GM18520 (cell line): ENCODE measurements around the gene TOR4A.
A peak's percentile ranks its signal among the peaks of the same experiment; 100 is the strongest.

ENCODE experiments used
- ATAC-seq: cut with Tn5 transposase; IDR thresholded peaks from one replicate; pipeline ENCODE4 v1.9.1; 2021; ENCODE audit not compliant: unreplicated experiment

TOR4A gene

GRCh38 chr9:137293094-137293481 is 15.6 kb downstream of the TOR4A start:
- ATAC-seq, result no peak

DNA sequence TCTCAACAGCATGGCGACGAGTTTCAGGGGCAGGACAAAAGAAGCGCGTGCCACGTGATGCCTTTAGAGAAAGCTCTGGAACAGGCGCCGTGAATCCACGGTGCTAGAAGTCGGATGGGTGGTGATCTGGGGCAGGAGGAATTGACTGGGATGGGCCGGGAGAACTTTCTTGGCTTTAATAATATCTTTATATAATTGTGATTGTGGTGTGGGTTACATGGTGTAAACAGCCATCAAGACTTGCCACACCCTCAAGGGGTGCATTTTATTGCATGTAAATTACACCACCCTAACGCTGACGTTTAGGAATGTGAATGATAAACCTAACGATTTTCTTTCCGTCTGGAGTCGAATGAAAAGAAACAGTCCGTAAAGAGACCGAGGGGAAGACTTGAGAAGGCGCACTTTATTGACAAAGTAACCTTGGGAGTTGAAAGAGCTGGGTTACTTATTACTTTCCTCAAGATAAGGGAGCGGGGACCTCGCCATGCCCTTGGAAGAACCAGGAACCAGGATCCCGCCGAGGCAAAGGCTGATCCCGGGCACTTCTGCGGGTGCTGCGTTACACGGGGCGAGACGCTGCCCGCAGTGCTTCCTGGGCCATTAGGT is 16.1 kb downstream of the TOR4A start:
- no peak for ATAC-seq

GRCh38 chr9:137294091-137294680 is 16.7 kb downstream of the TOR4A start:
- ATAC-seq, result no peak

DNA sequence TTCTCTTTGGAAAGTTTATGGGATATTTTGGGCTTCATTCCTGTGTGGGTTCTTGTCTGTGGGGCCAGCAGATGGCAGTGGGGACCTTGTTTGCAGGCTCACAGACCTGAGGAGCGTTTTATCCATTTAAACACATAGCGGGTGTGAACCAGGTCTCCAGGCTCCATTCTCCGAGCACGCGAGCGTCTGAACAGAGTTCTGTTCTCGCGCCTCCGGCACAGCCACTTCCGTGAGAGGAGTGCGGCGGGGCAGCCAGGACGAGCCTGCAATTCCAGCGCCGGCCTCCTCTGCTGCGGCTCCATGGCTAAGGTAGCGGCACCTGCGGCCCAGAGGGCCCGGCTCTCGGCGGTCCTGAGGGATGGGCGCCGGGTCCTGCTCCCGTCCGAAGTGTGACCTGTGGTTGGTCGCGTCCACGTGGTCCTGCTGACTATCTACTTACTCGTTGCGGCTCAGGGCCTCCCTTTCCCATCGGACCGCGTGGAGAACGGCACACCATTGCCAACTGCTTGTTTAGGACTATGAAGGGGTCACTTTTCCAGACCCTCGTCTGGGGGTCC is 17.2 kb downstream of the TOR4A start:
- no peak for ATAC-seq

DNA sequence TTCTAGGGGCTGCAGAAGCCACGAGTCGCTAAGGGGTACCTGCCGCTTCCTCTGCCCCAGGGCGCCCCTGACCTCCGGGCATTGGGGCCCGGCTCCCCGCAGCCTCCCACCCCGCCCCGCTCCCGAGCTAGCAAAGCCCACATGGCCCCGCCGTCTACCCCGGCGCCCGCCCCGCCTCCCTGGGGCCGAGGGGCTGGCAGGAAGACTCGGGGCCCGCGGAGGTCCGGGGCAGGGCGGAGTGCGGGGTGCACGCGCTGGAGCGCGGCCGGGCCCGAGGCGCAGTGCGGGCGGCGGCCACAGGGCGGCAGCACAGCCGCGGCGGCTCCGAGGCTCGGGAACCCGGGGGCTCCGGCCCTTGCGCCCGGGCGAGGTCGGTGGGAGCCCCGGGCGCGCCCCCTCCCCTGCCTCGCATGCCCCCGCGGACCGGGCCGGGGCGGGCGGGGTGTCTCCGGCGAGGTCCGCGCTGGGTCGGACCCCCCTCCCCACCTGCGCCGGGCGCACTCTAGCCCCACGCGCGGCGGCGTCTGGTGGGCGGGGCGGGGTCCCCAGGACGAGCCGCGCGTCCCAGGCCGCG is 17.8 kb downstream of the TOR4A start:
- no peak for ATAC-seq

GRCh38 chr9:137295849-137296669 is 18.5 kb downstream of the TOR4A start:
- ATAC-seq, result no peak

DNA sequence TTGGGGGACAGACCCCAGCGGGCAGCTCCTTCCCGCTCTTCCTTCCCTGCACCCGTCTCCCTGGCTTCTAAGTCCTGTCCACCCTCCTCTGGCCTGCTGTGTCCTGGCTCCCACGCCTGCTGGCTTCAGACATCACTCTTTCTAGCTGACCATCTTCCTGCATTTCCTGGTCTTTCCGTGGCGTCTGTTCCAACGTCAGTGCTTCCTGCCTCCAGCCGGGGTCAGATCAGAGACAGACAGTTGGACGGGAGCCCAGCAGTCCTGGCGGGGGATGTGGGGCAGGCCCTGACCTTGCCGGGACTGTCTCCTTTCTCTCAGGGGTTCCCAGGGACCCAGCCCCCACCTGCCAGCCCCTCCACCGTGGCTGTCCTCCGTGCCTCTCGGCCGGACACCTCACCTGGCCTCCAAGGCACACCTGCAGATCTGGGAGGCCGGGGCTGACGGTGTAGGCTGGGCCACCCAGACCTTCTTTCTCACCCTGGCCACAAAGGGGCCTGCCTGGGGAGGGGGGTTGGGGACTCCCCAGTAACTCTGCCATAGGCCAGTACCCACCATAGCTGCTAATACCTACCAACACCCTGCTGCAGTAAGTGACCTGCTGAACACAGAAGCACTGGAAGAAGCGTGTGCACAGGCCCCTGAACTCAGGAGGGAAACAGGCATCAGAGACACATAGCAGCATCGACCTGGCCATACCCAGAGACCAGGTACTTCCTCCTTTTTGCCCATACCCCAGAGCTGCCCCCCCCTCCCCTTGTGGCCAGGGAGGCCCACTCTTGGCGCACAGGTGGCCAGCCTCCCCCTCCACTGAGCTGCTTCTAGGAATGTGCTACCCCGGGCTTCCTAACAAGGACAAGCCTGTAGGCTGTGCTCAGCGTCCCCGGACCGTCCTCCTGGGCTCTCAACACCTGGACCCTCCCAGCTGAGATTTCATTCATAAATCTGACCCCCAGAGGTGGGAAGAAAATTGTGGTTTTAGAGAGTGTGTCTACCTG is 19.4 kb downstream of the TOR4A start:
- ATAC-seq, result no peak

DNA sequence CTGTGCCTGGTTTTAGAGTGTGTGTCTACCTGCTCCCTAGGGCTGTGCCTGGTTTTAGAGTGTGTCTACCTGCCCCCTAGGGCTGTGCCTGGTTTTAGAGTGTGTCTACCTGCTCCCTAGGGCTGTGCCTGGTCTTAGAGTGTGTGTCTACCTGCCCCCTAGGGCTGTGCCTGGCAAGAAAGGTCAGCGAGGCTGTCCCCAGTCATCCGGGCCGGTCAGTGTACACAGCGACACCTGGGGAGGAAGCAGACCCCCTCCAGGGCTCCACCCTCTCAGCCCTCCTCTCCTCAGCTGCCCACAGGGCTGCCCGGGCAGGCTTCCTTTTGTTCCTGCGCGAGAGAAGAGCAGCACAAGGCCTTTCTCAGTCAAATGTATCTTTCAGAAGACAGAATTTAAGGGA is 20.4 kb downstream of the TOR4A start:
- no peak for ATAC-seq

DNA sequence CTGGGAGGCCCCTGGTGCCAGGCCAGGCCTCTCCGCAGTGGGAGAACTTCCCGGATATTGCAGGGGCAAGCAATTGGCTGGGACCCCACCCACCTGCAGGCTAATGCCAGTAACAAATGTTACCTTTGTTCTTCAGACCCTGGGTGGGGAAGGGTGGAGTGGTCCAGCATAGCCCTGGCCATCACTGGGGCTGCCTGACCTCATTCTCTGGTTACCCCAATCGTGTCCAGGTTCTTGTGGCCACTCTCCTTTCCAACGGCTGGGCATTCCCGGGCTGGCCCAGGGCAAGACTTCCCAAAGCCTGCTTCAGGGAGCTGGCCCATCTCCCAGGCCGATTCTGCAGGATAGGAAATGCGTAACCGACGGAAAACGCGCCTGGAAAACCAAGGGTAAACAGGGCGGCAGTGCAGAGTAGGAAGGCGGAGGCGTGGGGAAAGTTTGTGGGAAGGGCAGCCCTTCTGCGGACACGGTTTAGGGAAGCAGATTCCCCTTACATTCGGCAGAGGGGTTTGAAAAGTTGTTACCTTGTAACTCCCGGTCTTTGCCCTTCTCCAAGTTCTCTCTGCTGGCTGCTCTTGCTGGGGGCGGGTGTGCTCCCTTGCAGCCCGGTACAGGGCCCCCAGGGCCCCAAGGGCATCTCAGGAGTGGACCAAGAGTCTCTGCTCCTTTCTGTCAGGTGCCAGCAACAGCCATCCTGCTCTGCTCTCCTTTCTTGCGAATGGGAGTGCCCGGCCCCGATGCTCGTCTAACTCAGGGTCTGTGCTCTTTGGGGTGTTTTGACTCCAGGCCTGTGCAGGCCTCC is 21.1 kb downstream of the TOR4A start:
- ATAC-seq, result no peak

- ATAC-seq, result no peak
Observed at GRCh38 chr9:137299203-137299565, 21.7 kb downstream of the TOR4A start.

DNA sequence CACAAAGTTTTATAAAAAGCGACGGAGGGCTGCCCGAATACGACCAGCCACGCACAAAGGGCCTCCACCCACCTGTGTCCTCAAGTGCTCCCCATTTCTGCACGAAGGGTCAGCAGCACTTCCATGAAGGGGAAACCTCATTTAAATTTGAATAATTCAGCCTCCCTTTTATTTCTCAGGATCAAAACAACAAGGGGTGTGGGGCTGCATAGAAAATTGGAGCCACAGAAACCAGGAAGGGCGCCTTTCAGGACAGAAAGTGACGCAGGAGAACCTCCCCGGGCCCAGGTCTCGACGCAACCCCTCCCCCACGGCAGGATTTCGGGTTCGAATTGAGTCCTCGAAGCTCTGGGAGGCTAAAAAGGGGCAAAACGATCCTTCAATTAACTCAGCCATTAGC is 22.4 kb downstream of the TOR4A start:
- ATAC-seq, result no peak

GRCh38 chr9:137300567-137301080 is 23.1 kb downstream of the TOR4A start:
- no peak for ATAC-seq

GRCh38 chr9:137301081-137301947 is 23.8 kb downstream of the TOR4A start:
- no peak for ATAC-seq

DNA sequence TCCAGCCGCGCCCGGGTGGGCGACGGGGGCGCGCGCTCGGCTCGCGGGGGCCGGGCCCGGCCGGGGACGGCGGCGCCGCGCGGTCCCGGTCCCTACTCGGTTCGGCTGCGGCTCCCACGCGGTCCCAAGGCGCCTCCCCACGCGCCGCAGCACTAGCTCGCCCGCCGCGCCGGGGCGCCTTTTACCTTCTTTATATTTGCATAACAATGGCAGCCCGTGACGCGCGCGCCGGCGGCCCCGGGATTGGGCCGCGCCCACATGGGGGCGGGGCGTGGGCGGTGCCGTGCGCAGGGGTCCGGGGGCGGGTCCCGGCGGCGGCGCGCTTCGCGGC is 24.6 kb downstream of the TOR4A start, which contains the start of gene NRARP:
NRARP (minus strand) TSS at position 154 of the 331 bp plus-strand sequence. CDS start 343 bp downstream, outside the sequence.
- ATAC-seq, result peak; percentile 68

DNA sequence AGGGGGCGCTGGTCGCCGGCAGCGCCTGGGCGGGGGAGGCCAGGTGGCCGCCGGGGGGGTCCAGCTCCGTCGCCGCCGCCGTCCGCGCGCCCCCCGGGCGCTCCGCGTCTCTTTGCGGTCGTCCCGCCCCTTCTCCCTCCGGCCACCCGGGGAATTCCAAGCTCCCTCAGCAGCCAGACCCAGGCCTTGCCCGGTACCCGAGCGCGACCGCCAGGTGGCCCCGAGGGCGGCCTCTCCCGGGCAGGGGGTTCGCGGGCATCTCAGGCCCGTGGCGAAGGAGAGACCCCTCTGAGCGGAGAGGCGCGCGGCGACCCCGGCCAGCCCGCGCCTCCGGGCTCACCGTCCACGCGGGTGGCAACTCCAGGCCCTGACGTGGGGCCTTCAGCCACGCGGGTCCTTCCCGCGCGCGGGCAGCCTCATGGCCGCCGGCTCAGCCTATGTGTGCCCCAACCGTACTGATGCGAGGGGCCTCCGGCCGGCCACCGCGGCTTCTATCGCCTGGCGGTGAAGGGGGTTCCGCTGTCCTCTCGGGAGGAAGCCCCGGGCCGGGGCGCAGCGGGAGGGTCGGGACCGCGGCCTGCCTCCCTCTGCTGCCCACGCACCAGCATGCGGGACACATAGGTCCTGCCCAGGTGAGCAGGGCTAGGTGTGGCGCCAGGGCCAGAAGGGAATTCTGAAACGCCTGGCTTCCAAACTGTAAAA is 25.1 kb downstream of the TOR4A start:
- peak; percentile 29 for ATAC-seq

DNA sequence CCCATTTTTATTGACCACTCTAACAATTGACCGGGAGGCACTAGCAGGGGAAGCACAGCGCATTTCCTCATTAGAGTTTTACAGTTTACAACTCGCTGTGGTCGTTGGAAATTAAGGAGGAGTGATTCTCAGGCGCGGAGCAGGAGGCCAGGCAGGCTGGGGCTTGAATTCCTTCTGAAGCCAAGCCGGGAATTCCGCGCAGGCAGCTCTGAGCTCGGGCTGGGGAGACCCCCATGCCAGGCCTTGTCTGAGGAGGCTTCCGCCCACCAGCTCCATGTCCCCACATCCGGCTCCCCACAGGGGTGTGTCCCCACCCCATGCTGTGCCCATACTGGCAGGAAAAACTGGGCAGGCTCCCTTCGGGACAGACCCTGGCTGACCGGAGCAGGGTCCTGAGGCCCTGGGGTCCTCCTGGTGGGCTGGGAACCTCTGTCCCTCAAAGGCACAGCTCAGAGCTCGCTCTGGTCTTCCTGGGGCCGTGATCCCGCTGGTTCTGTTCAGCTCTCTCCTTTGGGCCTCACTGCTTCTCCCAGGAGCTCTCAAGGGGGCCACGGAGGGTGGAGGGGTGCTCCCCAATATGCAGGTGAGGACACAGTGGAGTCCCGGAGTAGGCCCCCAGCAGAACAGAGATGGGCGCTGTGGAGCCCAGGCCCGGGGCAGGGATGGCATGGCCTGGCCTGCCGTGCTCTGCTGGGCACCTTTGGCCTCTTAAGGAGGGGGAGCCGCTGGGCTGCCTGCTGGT is 25.8 kb downstream of the TOR4A start:
- no peak for ATAC-seq

GRCh38 chr9:137303893-137304382 is 26.4 kb downstream of the TOR4A start:
- no peak for ATAC-seq
